ENCODE data around the gene AURKAIP1.

GRCh38 chr1:1340185-1340584 is 34.8 kb downstream of the AURKAIP1 start:
- no peak for TF ChIP-seq MTA2 (IDR thresholded peaks at IDR 0.05; ENCODE audit: low read depth)
- no peak for TF ChIP-seq ZNF274 (IDR thresholded peaks at IDR 0.05; ENCODE audit: borderline replicate concordance, low read depth, low read length)
- TF ChIP-seq CTBP1 (IDR thresholded peaks at IDR 0.05; ENCODE audit: borderline replicate concordance), result no peak
- no peak for TF ChIP-seq HNRNPH1 (optimal IDR thresholded peaks at IDR 0.05; ENCODE audit: low read depth, low read length)
- no peak for TF ChIP-seq SMARCC2 (IDR thresholded peaks at IDR 0.05; ENCODE audit: low read depth)
- TF ChIP-seq CTCF (IDR thresholded peaks at IDR 0.05 in 2 of 3, conservative IDR thresholded peaks at IDR 0.05 in 1 of 3; ENCODE audit: insufficient read depth in 2 of 3, low read depth in 1 of 3, low read length in 3 of 3), result no peak
- no peak for TF ChIP-seq SMARCA4 (IDR thresholded peaks at IDR 0.05)
- no peak for TF ChIP-seq NRF1 (conservative IDR thresholded peaks at IDR 0.05 in 1 of 2, IDR thresholded peaks at IDR 0.05 in 1 of 2)
- TF ChIP-seq SREBF1 (IDR thresholded peaks at IDR 0.05; ENCODE audit: borderline replicate concordance, low read depth, low read length), result no peak

All from K562 (cell line).